ENCODE data around the gene NKAIN2.

- TF ChIP-seq CTCF (IDR thresholded peaks at IDR 0.05), result no peak
- TF ChIP-seq ZFX (IDR thresholded peaks at IDR 0.05; ENCODE audit: borderline replicate concordance), result no peak
Observed at GRCh38 chr6:124054034-124054433, 250.4 kb downstream of the NKAIN2 start.

Data from 22Rv1 (cell line).